Liver (tissue), 9 donors: ENCODE measurements around the gene ZNF746. TPM values are rescaled to one million over a fixed set of nuclear protein-coding genes. Genes with fewer than 3 reads are reported as not detected.

ENCODE experiments used
- DNase-seq: peaks from one replicate; pipeline ENCODE4 v3.0.0-alpha.2; 2017; ENCODE audit warnings: low spot score
- H3K27ac ChIP-seq, 2 donors: one replicate each; pipeline ENCODE4 v1.7.0; 2013; ENCODE audit warnings: inconsistent platforms in 2 of 2, low read length in 2 of 2, control low read depth in 1 of 2, low read depth in 1 of 2, mild to moderate bottlenecking in 1 of 2
- H3K27me3 ChIP-seq, 4 donors: one replicate each; pipeline versions ENCODE4 v1.6.1 to v1.7.0; 2013; ENCODE audit warnings: low read length in 3 of 4, inconsistent platforms in 1 of 4, mild to moderate bottlenecking in 1 of 4, moderate library complexity in 1 of 4; ENCODE audit not compliant: control insufficient read depth in 4 of 4, insufficient read depth in 4 of 4
- H3K36me3 ChIP-seq, 4 donors: one replicate each; pipeline versions ENCODE4 v1.6.1 to v1.7.0; 2013; ENCODE audit warnings: low read length in 3 of 4, mild to moderate bottlenecking in 3 of 4, low read depth in 1 of 4, moderate library complexity in 1 of 4; ENCODE audit not compliant: control insufficient read depth in 4 of 4, insufficient read depth in 3 of 4
- H3K4me1 ChIP-seq, 4 donors: one replicate each; pipeline versions ENCODE4 v1.6.1 to v1.7.0; 2013; ENCODE audit warnings: low read length in 3 of 4, mild to moderate bottlenecking in 3 of 4, moderate library complexity in 1 of 4; ENCODE audit not compliant: control insufficient read depth in 4 of 4, insufficient read depth in 4 of 4
- H3K4me3 ChIP-seq, 3 donors: one replicate each; pipeline versions ENCODE4 v1.6.1 to v1.7.0; 2013; ENCODE audit warnings: low read length in 3 of 3, control low read depth in 1 of 3, low read depth in 1 of 3, mild to moderate bottlenecking in 1 of 3
- H3K9ac ChIP-seq, 2 donors: one replicate each; pipeline ENCODE4 v1.7.0; 2013; ENCODE audit warnings: low read length in 2 of 2, mild to moderate bottlenecking in 2 of 2, moderate library complexity in 2 of 2, control low read depth in 1 of 2, low read depth in 1 of 2
- H3K9me3 ChIP-seq, 4 donors: one replicate each; pipeline versions ENCODE4 v1.6.1 to v1.7.0; 2013; ENCODE audit warnings: low read length in 3 of 4; ENCODE audit not compliant: control insufficient read depth in 4 of 4
- ATF3 ChIP-seq: IDR thresholded peaks from 2 replicates; pipeline ENCODE4 v1.6.1; 2016; ENCODE audit warnings: antibody characterized with exemption
- FOXA1 ChIP-seq: IDR thresholded peaks from 2 replicates; pipeline ENCODE4 v1.6.1; 2016; ENCODE audit warnings: antibody characterized with exemption
- JUND ChIP-seq, 2 donors: IDR thresholded peaks; 2 replicates each; pipeline ENCODE4 v1.6.1; 2016; ENCODE audit warnings: antibody characterized with exemption in 2 of 2
- NR2F2 ChIP-seq: IDR thresholded peaks from 2 replicates; pipeline ENCODE4 v1.6.1; 2016; ENCODE audit warnings: antibody characterized with exemption
- RAD21 ChIP-seq, 2 donors: IDR thresholded peaks; 2 replicates each; pipeline ENCODE4 v1.6.1; 2016; ENCODE audit warnings: antibody characterized with exemption in 2 of 2, mild to moderate bottlenecking in 2 of 2
- REST ChIP-seq: IDR thresholded peaks from 2 replicates; pipeline ENCODE4 v1.6.1; 2016; ENCODE audit warnings: antibody characterized with exemption, mild to moderate bottlenecking
- RXRA ChIP-seq, 2 donors: IDR thresholded peaks; 2 replicates each; pipeline ENCODE4 v1.6.1; 2017 to 2018; ENCODE audit warnings: antibody characterized with exemption in 2 of 2, mild to moderate bottlenecking in 1 of 2
- SP1 ChIP-seq: IDR thresholded peaks from 2 replicates; pipeline ENCODE4 v1.6.1; 2018; ENCODE audit warnings: antibody characterized with exemption, mild to moderate bottlenecking
- TAF1 ChIP-seq: conservative IDR thresholded peaks from 2 replicates; pipeline ENCODE4 v1.6.1; 2016; ENCODE audit warnings: antibody characterized with exemption, mild to moderate bottlenecking
- YY1 ChIP-seq: IDR thresholded peaks from 2 replicates; pipeline ENCODE4 v1.6.1; 2016; ENCODE audit warnings: antibody characterized with exemption, mild to moderate bottlenecking
- WGBS: extraction: QIAGEN DNeasy Blood & Tissue Kit; methylation state at CpG from one replicate; pipeline ENCODE4 v1.1.7; 2013; 5-methylcytosine and 5-hydroxymethylcytosine counted together
- polyA plus RNA-seq, 2 donors: library from polyadenylated mRNA; stranded (reverse) in 1 of 2; unstranded in 1 of 2; fragments of 200-250 nt in 1 of 2; fragments of >200 nt in 1 of 2; fragmentation: Nextera tagmentation in 1 of 2; extraction: Ambion mirVana in 1 of 2; gene quantifications; one replicate each; pipeline versions ENCODE4 v1.2.1 to v1.2.3, GENCODE V29; 2013 to 2015
- total RNA-seq, 2 donors: library from RNA; depleted of rRNA; stranded (reverse); fragments of >200 nt; gene quantifications; one replicate each; pipeline ENCODE4 v1.2.3, GENCODE V29; 2014
- TF ChIP-seq, protein P1 (sequence below): fragments of 150-350 bp; IDR thresholded peaks from 2 replicates; pipeline ENCODE4 v1.5.1; 2017; ENCODE audit warnings: improper control_type of control experiment, low read depth, low read length; ENCODE audit not compliant: missing input control
- TF ChIP-seq, protein P2 (sequence below): IDR thresholded peaks from 2 replicates; pipeline ENCODE4 v1.6.1; 2016; ENCODE audit warnings: antibody characterized with exemption
- donor health status: healthy.
- donor health status: healthy.
- donor health status: healthy.
- donor health status: healthy.
- donor health status: healthy.

ZNF746 gene
- total and polyA plus RNA-seq, 4 donors, result 3.8 to 13.5 (median 9.2) TPM

DNA sequence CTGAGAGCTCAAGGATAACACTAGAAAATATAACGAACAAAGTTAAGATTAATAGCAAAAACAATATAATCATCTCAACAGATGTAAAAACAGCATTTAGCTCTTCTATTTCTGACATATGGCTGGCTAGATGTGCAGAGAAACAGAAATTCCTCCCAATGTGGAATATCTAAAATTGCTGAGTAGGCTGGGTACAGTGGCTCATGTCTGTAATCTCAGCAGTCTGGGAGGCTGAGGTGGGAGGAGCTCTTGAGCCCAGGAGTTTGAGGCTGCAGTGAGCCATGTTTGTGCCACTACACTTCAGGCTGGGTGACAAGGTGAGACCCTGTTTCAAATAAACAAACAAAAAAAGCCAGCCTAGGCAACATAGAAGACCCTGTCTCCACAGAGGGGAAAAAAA, 18.0 kb downstream of the ZNF746 start:
- H3K4me3 ChIP-seq, result no peak overlapping the region
- TF ChIP-seq SP1, result no peak
- no peak for TF ChIP-seq ATF3
- TF ChIP-seq RXRA (IDR thresholded peaks at IDR 0.05), result no peak
- TF ChIP-seq, protein P1, sequence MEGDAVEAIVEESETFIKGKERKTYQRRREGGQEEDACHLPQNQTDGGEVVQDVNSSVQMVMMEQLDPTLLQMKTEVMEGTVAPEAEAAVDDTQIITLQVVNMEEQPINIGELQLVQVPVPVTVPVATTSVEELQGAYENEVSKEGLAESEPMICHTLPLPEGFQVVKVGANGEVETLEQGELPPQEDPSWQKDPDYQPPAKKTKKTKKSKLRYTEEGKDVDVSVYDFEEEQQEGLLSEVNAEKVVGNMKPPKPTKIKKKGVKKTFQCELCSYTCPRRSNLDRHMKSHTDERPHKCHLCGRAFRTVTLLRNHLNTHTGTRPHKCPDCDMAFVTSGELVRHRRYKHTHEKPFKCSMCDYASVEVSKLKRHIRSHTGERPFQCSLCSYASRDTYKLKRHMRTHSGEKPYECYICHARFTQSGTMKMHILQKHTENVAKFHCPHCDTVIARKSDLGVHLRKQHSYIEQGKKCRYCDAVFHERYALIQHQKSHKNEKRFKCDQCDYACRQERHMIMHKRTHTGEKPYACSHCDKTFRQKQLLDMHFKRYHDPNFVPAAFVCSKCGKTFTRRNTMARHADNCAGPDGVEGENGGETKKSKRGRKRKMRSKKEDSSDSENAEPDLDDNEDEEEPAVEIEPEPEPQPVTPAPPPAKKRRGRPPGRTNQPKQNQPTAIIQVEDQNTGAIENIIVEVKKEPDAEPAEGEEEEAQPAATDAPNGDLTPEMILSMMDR, result no peak
- TF ChIP-seq JUND (IDR thresholded peaks at IDR 0.05), result no peak
- no peak for TF ChIP-seq NR2F2
- peaks cover 8 to 29% (median 17%) of the 10 kb centered on the region in 4 donors for H3K36me3 ChIP-seq
- H3K27me3 ChIP-seq, result no peaks in the 10 kb centered on the region
- H3K9me3 ChIP-seq, result no peaks in the 10 kb centered on the region
- no peak overlapping the region for H3K27ac ChIP-seq
- H3K9ac ChIP-seq, result no peak overlapping the region
- 98% methylated on average over 1 of the region's 1 CpG for WGBS
- H3K4me1 ChIP-seq, result no peaks in the 10 kb centered on the region
- no peak for DNase-seq

- peaks cover 8 to 35% (median 20%) of the 10 kb centered on the region in 4 donors for H3K36me3 ChIP-seq
Measured at GRCh38 chr7:149478754-149479153, 18.9 kb downstream of the ZNF746 start.

More at GRCh38 chr7:149478754-149479153, 18.9 kb downstream of the ZNF746 start:
- no peaks in the 10 kb centered on the region for H3K9me3 ChIP-seq
- no peak overlapping the region for H3K9ac ChIP-seq
- TF ChIP-seq, protein P2, sequence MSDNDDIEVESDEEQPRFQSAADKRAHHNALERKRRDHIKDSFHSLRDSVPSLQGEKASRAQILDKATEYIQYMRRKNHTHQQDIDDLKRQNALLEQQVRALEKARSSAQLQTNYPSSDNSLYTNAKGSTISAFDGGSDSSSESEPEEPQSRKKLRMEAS, result no peak
- no peak for TF ChIP-seq YY1
- no peak for TF ChIP-seq RAD21 (IDR thresholded peaks at IDR 0.05)
- TF ChIP-seq, protein P1, result no peak
- no peak for TF ChIP-seq FOXA1
- TF ChIP-seq TAF1, result no peak
- no peak for TF ChIP-seq ATF3
- TF ChIP-seq REST, result no peak
- DNase-seq, result no peak
- no peaks in the 10 kb centered on the region for H3K4me1 ChIP-seq
- H3K4me3 ChIP-seq, result no peak overlapping the region
- H3K27ac ChIP-seq, result no peak overlapping the region
- H3K27me3 ChIP-seq, result no peaks in the 10 kb centered on the region
- WGBS, result 99% methylated on average over 1 of the region's 1 CpG
